H1 (cell line): ENCODE data around the gene CDC42BPB.

Source experiments
- ATF3 ChIP-seq: IDR thresholded peaks from 2 replicates; pipeline ENCODE4 v1.6.1; 2011; ENCODE audit warnings: low read depth, mild to moderate bottlenecking, low read length; ENCODE audit not compliant: insufficient read depth
- CEBPB ChIP-seq: IDR thresholded peaks from 2 replicates; pipeline ENCODE4 v1.6.1; 2012; ENCODE audit warnings: low read depth, low read length
- CHD2 ChIP-seq: IDR thresholded peaks from 2 replicates; pipeline ENCODE4 v1.6.1; 2012; ENCODE audit warnings: low read length, improper control_type of control experiment
- CREB1 ChIP-seq: IDR thresholded peaks from 2 replicates; pipeline ENCODE4 v1.6.1; 2012; ENCODE audit warnings: inconsistent platforms
- EZH2 ChIP-seq: fragments of 200-600 bp; sonication (generic); IDR thresholded peaks from 2 replicates; pipeline ENCODE4 v1.7.1; 2012; ENCODE audit warnings: low read depth, mild to moderate bottlenecking, moderate library complexity, low read length, inconsistent platforms; ENCODE audit not compliant: severe bottlenecking
- FOSL1 ChIP-seq: IDR thresholded peaks from 2 replicates; pipeline ENCODE4 v1.6.1; 2011; ENCODE audit warnings: mild to moderate bottlenecking, low read depth, low read length, moderate library complexity; ENCODE audit not compliant: insufficient read depth
- POLR2A ChIP-seq, 2 experiments: IDR thresholded peaks; 1 replicate in 1 of 2; 2 replicates in 1 of 2; pipeline ENCODE4 v1.6.1; 2011; ENCODE audit warnings: low read depth in 2 of 2, low read length in 2 of 2, mild to moderate bottlenecking in 2 of 2; ENCODE audit errors: control extremely low read depth in 1 of 2
- POLR2AphosphoS5 ChIP-seq: IDR thresholded peaks from 2 replicates; pipeline ENCODE4 v1.6.1; 2011; ENCODE audit warnings: low read depth, low read length
- YY1 ChIP-seq: IDR thresholded peaks from 2 replicates; pipeline ENCODE4 v1.6.1; 2011; ENCODE audit warnings: low read depth, mild to moderate bottlenecking, low read length
- TF ChIP-seq, protein P1 (sequence below), 3 experiments: IDR thresholded peaks; 1 replicate in 2 of 3; 2 replicates in 1 of 3; pipeline versions ENCODE4 v1.5.1 to v1.6.1; 2011; ENCODE audit warnings: low read length in 3 of 3, mild to moderate bottlenecking in 3 of 3, inconsistent platforms in 2 of 3, low read depth in 1 of 3, moderate library complexity in 1 of 3; ENCODE audit not compliant: insufficient read depth in 1 of 3; ENCODE audit errors: control extremely low read depth in 1 of 3

GRCh38 chr14:103058164-103059055 lies 1.1 kb upstream of the CDC42BPB start:
- no peak for TF ChIP-seq CHD2
- no peak for TF ChIP-seq CEBPB
- TF ChIP-seq ATF3 = no peak
- no peak for TF ChIP-seq YY1
- TF ChIP-seq FOSL1 = no peak
- TF ChIP-seq, protein P1, sequence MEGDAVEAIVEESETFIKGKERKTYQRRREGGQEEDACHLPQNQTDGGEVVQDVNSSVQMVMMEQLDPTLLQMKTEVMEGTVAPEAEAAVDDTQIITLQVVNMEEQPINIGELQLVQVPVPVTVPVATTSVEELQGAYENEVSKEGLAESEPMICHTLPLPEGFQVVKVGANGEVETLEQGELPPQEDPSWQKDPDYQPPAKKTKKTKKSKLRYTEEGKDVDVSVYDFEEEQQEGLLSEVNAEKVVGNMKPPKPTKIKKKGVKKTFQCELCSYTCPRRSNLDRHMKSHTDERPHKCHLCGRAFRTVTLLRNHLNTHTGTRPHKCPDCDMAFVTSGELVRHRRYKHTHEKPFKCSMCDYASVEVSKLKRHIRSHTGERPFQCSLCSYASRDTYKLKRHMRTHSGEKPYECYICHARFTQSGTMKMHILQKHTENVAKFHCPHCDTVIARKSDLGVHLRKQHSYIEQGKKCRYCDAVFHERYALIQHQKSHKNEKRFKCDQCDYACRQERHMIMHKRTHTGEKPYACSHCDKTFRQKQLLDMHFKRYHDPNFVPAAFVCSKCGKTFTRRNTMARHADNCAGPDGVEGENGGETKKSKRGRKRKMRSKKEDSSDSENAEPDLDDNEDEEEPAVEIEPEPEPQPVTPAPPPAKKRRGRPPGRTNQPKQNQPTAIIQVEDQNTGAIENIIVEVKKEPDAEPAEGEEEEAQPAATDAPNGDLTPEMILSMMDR (IDR thresholded peaks at IDR 0.05; ENCODE audit: control extremely low read depth in 1 of 3, insufficient read depth in 1 of 3, low read depth in 1 of 3, low read length in 3 of 3) = no peak
- TF ChIP-seq CREB1 = no peak
- no peak for TF ChIP-seq POLR2AphosphoS5
- TF ChIP-seq POLR2A (IDR thresholded peaks at IDR 0.05; ENCODE audit: control extremely low read depth in 1 of 2, low read depth in 2 of 2, low read length in 2 of 2) = no peak
- no peak for TF ChIP-seq EZH2
